ENCODE results near the gene KDM5A.
"Not testable (repeated sequence)": the region's sequence is repeated elsewhere in the genome, so short reads cannot be mapped to it uniquely, and the experiment has no call there.

KDM5A gene

DNA sequence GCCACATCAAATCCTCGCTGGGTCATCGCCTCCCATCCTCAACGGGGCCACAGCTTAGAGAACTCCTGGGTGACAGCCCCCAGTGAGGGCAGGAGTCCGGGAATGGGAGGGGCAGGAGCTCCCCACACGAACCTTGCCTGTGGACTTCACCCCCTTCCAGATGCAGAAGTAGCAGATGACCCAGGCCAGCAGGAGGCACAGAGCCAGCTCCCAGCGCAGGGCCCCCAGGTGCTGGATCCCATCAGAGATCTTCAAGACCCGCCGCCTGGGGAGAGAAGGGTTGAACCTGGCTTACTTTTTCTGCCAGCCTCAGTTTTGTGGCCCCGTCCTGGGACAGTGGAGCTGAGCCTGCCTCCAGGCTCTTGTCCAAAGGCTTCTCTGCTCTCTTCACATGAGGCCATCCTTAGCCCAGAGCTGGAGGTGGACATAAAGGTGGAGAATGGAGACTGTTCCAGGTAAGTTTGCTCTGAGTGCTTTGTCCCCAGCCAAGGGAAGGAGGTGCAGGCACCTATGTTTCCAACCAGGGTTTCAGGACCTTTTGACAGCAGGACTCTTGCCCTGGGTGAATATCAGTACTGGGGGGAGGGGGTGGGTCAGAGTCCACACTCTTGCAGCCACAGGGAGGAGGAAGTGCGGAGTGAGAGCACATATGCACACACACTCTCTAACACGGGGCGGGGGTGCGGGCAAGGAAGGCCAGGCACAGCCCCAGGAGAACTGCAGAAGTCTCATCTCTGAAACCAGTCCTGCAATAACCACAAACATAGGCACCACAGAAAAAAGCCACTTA, 151.9 kb downstream of the KDM5A start:
- DNase-seq, result no peak

DNA sequence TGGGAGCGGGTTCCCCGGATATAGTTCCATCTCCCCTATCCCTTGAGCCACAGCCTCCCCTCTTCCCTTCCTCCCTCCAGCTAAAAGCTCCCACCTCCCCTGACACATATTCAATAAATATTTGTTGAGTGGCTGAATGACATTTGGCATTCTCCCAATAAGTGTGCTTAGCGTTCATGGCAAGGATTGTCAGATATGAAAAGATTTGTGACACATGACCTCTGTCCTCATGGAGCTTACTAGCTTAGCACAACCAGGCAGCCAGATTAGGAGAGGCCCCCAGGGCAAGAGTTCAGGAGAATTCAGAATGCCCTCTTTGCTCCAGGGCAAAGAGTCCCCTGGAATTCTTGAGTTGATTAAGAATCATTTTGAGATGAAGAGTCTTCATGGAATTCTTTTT, 152.7 kb downstream of the KDM5A start:
- DNase-seq, result no peak

DNA sequence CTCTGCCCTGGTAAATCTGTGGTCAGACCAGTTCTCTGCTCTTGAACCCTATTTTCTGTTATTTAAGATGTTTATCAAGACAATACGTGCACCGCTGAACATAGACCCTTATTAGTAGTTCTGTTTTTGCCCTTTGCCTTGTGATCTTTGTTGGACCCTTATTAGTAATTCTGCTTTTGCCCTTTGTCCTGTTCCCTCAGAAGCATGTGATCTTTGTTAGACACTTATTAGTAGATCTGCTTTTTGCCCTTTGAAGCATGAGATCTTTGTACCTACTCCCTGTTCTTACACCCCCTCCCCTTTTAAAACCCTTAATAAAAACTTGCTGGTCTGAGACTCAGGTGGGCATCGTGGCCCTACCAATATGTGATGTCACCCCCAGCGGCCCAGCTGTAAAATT, 153.2 kb downstream of the KDM5A start:
- not testable (repeated sequence) for DNase-seq

DNA sequence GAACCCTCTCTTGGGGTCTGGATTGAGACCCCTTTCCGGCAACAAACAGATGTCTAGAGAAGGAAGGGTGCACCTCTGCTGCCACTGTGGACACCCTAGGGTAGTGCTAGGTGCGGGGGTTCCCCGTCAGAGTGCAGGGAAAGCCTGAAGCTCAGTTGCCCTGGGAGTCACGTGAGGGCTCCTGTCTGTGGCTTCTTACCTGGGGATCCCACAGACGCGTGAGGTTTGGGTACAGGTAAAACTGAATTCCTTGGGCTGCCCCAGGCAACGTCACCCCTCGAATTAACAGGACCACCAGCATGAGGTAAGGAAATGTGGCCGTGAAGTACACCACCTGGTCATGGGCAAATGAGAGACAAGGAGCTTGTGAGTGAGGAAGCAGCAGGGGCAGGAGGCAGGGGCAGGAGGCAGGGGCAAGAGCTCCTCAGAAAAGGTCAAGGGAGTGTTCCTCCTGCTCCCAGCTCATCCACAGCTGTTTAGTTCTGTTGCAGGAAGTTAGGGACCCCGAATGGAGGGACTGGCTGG, 154.2 kb downstream of the KDM5A start:
- no peak for DNase-seq

DNA sequence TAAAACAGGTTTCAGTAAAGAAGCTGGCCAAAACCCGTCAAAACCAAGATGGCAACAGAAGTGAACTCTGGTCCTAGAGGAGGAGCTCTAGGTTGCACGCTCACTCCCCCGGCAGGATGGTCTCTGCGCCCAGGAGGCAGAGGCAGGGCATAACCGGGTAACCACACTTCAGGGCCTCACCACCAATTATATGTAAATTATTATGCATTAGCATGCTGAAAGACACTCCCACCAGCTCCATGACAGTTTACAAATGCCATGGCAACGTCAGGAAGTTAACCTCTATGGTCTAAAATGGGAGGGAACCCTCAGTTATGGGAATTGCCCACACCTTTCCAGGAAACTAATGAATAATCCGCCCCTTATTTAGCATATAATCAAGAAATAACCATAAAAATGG, 155.1 kb downstream of the KDM5A start:
- no peak for DNase-seq

DNA sequence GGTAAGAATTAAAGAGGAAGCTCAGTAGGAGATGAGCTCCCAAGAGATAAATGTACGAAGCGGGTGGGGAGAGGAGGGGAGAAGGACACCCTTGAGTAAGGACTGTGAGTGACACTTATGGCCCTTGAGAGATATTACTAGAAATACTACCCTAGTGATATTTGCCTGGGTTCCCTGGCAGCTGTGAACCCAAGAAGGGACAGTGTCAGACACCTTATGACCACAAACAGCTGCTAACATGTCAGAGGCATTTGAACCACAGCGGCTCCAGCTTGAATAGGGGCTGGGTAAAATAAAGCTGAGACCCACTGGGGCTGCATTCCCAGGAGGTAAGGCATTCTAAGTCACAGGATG, 155.5 kb downstream of the KDM5A start:
- no peak for DNase-seq

DNA sequence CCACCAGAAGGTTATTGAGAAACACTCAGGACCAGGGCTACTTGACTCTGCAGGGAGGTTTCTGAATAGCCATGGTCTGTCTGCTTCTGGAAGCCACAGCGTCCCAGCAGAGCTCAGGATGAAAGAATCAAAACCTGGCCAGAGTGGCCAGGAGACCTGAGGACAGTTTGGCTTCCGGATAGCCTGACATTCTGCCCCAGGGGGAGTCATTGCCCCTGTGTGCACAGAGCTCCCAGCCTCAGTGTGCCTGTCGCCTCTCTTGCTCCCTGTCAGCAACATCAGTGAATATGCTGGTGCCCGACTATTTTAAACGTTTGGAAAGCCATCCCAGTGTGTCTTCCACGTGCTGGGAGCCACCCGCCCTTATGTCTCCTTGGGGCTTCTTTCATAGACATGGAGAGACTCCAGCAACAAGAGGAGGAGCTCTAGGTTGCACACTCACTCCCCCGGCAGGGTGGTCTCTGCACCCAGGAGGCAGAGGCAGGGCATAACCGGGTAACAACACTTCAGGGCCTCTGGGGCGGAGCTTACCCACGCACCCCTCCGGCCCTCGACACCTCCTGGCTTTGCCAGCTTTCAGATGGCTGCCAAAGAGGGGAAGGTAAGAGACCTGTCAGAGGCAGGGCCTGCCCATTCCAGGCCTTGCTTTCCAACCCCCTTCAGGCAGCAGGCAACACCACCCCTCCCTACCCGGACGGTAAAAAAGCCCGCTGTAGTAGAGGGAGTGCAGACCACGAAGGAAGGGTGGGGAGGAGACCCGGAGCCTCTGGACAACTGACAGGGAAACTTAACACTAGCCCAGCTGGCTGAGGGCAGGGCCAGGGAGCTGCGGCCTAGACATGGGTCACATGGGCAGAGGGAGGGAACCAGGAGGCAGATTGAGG, 156.1 kb downstream of the KDM5A start:
- DNase-seq, result no peak

DNA sequence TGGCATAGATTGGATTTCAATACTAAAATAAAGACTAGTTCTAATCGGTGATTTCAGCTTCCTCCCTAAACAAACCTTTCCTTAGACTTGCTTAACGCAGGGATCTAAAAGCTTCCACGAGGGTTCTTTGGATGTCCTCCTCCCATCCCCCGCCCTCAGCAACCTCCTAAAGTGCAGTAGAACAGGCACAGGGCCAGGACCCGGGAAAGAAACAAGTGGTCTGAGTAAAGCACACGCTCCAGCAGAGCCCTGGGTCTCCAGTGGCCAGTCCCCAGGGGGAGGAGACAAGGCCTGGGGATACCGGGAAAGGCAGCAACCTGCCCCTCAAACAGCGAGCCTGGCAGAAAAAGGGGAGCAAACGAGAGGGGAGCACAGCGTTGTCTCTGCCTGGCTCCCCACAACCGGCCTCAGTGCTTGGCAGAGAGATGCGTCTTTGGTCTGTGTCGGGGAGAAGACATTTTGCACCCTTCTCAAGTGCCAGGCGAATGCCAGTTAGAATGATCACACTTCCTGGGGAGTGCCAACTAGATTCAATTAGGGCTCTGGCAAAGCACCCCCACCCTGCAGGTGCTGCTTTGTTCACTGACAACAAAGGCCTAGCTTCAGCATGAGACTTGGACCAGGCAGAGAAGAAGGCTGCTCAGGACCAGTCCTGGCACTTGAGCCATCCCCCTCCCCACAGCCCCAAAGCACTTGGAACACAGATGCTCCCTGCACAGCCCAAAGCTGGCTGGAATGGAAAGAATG, 158.0 kb downstream of the KDM5A start:
- DNase-seq, result no peak

Measured in central memory CD4-positive, alpha-beta T cell (primary cell).